HG03045 (cell line): Measurements from ENCODE around the gene MLLT3.

Experiments used
- ATAC-seq: cut with Tn5 transposase; IDR thresholded peaks from one replicate; pipeline ENCODE4 v1.9.1; 2021; ENCODE audit warnings: mild to moderate bottlenecking, moderate library complexity; ENCODE audit not compliant: unreplicated experiment

The MLLT3 gene

GRCh38 chr9:20630241-20630943 lies 8.1 kb upstream of the MLLT3 start:
- ATAC-seq = no peak

- no peak for ATAC-seq
Measured at GRCh38 chr9:20625003-20625349, 2.7 kb upstream of the MLLT3 start.

GRCh38 chr9:20624201-20625002 lies 2.1 kb upstream of the MLLT3 start:
- ATAC-seq = no peak

- ATAC-seq = no peak
Measured at GRCh38 chr9:20623748-20624124, 1.4 kb upstream of the MLLT3 start.

GRCh38 chr9:20623021-20623747 lies 885 bp upstream of the MLLT3 start:
- ATAC-seq = peak; percentile 3

GRCh38 chr9:20621471-20622329 lies 599 bp downstream of the MLLT3 start:
- ATAC-seq = peak; percentile 22

GRCh38 chr9:20620650-20621470 lies 1.4 kb downstream of the MLLT3 start:
- ATAC-seq = no peak

- no peak for ATAC-seq
Measured at GRCh38 chr9:20619487-20620200, 2.7 kb downstream of the MLLT3 start.

- ATAC-seq = no peak
Measured at GRCh38 chr9:20618361-20618802, 3.9 kb downstream of the MLLT3 start.

GRCh38 chr9:20616808-20617207 lies 5.5 kb downstream of the MLLT3 start:
- no peak for ATAC-seq

- no peak for ATAC-seq
Measured at GRCh38 chr9:20614602-20615216, 7.6 kb downstream of the MLLT3 start.

GRCh38 chr9:20611691-20612287 lies 10.5 kb downstream of the MLLT3 start:
- ATAC-seq = no peak

GRCh38 chr9:20610591-20610990 lies 11.7 kb downstream of the MLLT3 start:
- no peak for ATAC-seq

GRCh38 chr9:20608582-20608981 lies 13.7 kb downstream of the MLLT3 start:
- ATAC-seq = no peak

GRCh38 chr9:20606652-20607051 lies 15.6 kb downstream of the MLLT3 start:
- no peak for ATAC-seq

- peak; percentile 73 for ATAC-seq
Measured at GRCh38 chr9:20604562-20604961, 17.7 kb downstream of the MLLT3 start.

- no peak for ATAC-seq
Measured at GRCh38 chr9:20603524-20604268, 18.6 kb downstream of the MLLT3 start.

GRCh38 chr9:20601292-20601691 lies 21.0 kb downstream of the MLLT3 start:
- no peak for ATAC-seq
